Ovary (tissue), 10 donors: ENCODE data around the gene NR1H4. TPM values are rescaled to one million over a fixed set of nuclear protein-coding genes. Genes with fewer than 3 reads are reported as not detected.
A peak's percentile ranks its signal among the peaks of the same experiment; 100 is the strongest.
"Not testable (repeated sequence)": the region's sequence is repeated elsewhere in the genome, so short reads cannot be mapped to it uniquely, and the experiment has no call there.

Experiments
- DNase-seq, 5 donors: peaks; one replicate each; pipeline ENCODE4 v3.0.0-alpha.2; 2019 to 2020
- H3K27ac ChIP-seq, 2 donors: fragments of 200-600 bp; one replicate each; pipeline versions ENCODE4 v1.5.1 to v1.8.0; 2019 to 2022
- H3K27me3 ChIP-seq: fragments of 200-600 bp; one replicate; pipeline ENCODE4 v1.8.0; 2022
- H3K36me3 ChIP-seq: fragments of 200-600 bp; sonication (generic); one replicate; pipeline ENCODE4 v1.5.1; 2019
- H3K4me1 ChIP-seq: one replicate; pipeline ENCODE4 v1.8.1; 2013; ENCODE audit warnings: mild to moderate bottlenecking, moderate library complexity; ENCODE audit not compliant: insufficient read depth
- H3K4me3 ChIP-seq: fragments of 200-600 bp; sonication (generic); one replicate; pipeline ENCODE4 v1.5.1; 2017
- H3K9me3 ChIP-seq, 2 donors: fragments of 200-600 bp in 1 of 2; sonication (generic) in 1 of 2; one replicate each; pipeline versions ENCODE4 v1.5.1 to v1.8.1; 2013 to 2019; ENCODE audit warnings: mild to moderate bottlenecking in 1 of 2, moderate library complexity in 1 of 2
- EP300 ChIP-seq: sonication (generic); formaldehyde crosslinking; IDR thresholded peaks from one replicate; pipeline ENCODE4 v1.6.1; 2017; ENCODE audit warnings: antibody characterized with exemption
- POLR2A ChIP-seq: fragments of 450-650 bp; IDR thresholded peaks from one replicate; pipeline ENCODE4 v1.6.1; 2017; ENCODE audit warnings: antibody characterized with exemption, mild to moderate bottlenecking, moderate library complexity
- WGBS, 3 donors: extraction: QIAGEN DNeasy Blood & Tissue Kit in 1 of 3; methylation state at CpG; one replicate each; pipeline versions ENCODE4 v1.1.5 to v1.1.7; 2013 to 2017; 5-methylcytosine and 5-hydroxymethylcytosine counted together
- intact Hi-C, 4 donors: fragments of 100-400 bp; cut with DNase I; formaldehyde crosslinking; loops; one replicate each; pipeline versions ENCODE4 v1.11.0 to v1.15.1; 2022 to 2023
- long read RNA-seq, 3 donors: library from polyadenylated mRNA in 2 of 3; unstranded in 2 of 3; transcript quantifications; one replicate each; pipeline ENCODE4 v2.0.0 and lab custom pipeline, GENCODE V29; 2021 to 2026
- polyA plus RNA-seq, 2 donors: library from polyadenylated mRNA; stranded (reverse); fragments of 200-250 nt in 1 of 2; fragments of 350-450 nt in 1 of 2; fragmentation: Illumina TruSeq in 1 of 2; extraction: RNeasy Lipid Tissue Mini Kit (QIAGEN cat#74804) in 1 of 2; gene quantifications; one replicate each; pipeline ENCODE4 v1.2.3, GENCODE V29; 2013 to 2014
- total RNA-seq, 7 donors: library from RNA; depleted of rRNA in 2 of 7; stranded (reverse); fragments of >200 nt in 2 of 7; fragmentation: NEBNext Ultra II Directional in 3 of 7; extraction: Animal tissue kit (Norgen Biotek cat#: 25700) in 3 of 7; gene quantifications; one replicate each; pipeline versions ENCODE4 v1.1.0 to v1.2.4, GENCODE V29; 2016 to 2023
- TF ChIP-seq, protein P1 (sequence below), 3 donors: fragments of 450-650 bp in 2 of 3; fragments of 200-600 bp in 1 of 3; IDR thresholded peaks; one replicate each; pipeline versions ENCODE4 v1.5.1 to v1.8.0; 2016 to 2022; ENCODE audit warnings: antibody characterized with exemption in 3 of 3, mild to moderate bottlenecking in 1 of 3
- donor health status: DM: no; HTN: no; CAD: no; lungs with moderate emphysema.
- donor health status: DM: no; HTN: no; CAD: no.
- donor health status: Bipolar disorder and iron deficiency.
- donor health status: DM: yes; HTN: yes; CAD: no.
- donor health status: DM: no; HTN: no; CAD: no.
- donor health status: DM: yes; HTN: yes; CAD: no.

NR1H4 gene
- total RNA-seq, result 10 to 100 TPM in 5 of 7 donors, 1 to 10 TPM in 2; 8.8 to 26.2 (median 16.8) TPM
- 10 to 100 TPM in 1 of 2 donors, 1 to 10 TPM in 1; 9.1 to 15.2 TPM for polyA plus RNA-seq
- long read RNA-seq, donor 1, transcript NR1H4-203 (11 exons, 1,778 nt), result minor isoform, 11 of 35 reads
- long read RNA-seq, donor 1, transcript NR1H4-206 (11 exons, 2,884 nt), result major isoform, 13 of 35 reads
- long read RNA-seq, donor 1, partial matches to known transcripts, result 5 of 35 reads
- long read RNA-seq, donor 1, other reads (novel, unspliced or antisense), result 4 of 35 reads
- long read RNA-seq, donor 2, transcript NR1H4-206 (11 exons, 2,884 nt), result major isoform, 8 of 11 reads
- long read RNA-seq, donor 2, partial matches to known transcripts, result 0 of 11 reads
- long read RNA-seq, donor 2, other reads (novel, unspliced or antisense), result 0 of 11 reads
- long read RNA-seq, donor 3, partial matches to known transcripts, result 0 of 7 reads
- long read RNA-seq, donor 3, other reads (novel, unspliced or antisense), result 2 of 7 reads

DNA sequence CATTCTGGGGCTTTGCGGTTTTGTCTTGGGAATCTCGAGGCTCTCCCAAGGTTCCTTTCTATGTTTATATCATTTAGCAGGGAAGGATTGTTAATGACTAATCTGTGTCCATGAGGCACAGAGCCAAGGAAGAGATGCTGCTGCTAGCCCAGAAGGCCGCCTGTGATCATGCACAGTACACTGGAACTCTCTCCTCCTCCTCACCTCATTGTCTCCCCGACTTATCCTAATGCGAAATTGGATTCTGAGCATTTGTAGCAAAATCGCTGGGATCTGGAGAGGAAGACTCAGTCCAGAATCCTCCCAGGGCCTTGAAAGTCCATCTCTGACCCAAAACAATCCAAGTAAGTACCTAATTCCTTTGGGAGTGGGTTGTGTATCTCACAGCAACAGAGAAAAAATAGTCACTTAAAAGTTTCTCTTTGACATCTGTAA lies at the start of gene NR1H4:
TSS of gene NR1H4 (plus strand) at position 151 of the 435 bp plus-strand sequence. CDS start 19,458 bp downstream, outside the sequence.
- H3K4me1 ChIP-seq, result peaks cover 9% of the 10 kb centered on the region
- no peaks in the 10 kb centered on the region for H3K9me3 ChIP-seq
- intact Hi-C loops, result no loop called here
- H3K36me3 ChIP-seq, result no peaks in the 10 kb centered on the region
- DNase-seq, result peak; percentile 55 to 76 (median 69)
- 2 to 20% (median 6%) methylated on average over 6 of the region's 6 CpGs for WGBS, 3 donors
- TF ChIP-seq POLR2A, result peak; percentile 20
- TF ChIP-seq, protein P1, sequence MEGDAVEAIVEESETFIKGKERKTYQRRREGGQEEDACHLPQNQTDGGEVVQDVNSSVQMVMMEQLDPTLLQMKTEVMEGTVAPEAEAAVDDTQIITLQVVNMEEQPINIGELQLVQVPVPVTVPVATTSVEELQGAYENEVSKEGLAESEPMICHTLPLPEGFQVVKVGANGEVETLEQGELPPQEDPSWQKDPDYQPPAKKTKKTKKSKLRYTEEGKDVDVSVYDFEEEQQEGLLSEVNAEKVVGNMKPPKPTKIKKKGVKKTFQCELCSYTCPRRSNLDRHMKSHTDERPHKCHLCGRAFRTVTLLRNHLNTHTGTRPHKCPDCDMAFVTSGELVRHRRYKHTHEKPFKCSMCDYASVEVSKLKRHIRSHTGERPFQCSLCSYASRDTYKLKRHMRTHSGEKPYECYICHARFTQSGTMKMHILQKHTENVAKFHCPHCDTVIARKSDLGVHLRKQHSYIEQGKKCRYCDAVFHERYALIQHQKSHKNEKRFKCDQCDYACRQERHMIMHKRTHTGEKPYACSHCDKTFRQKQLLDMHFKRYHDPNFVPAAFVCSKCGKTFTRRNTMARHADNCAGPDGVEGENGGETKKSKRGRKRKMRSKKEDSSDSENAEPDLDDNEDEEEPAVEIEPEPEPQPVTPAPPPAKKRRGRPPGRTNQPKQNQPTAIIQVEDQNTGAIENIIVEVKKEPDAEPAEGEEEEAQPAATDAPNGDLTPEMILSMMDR (IDR thresholded peaks at IDR 0.05), result no peak
- no peak for TF ChIP-seq EP300
- H3K27ac ChIP-seq, result peak within 1 kb of the TSS in 1 of 2 donors; percentile 65
- no peaks in the 10 kb centered on the region for H3K27me3 ChIP-seq
- no peak within 1 kb of the TSS for H3K4me3 ChIP-seq

DNA sequence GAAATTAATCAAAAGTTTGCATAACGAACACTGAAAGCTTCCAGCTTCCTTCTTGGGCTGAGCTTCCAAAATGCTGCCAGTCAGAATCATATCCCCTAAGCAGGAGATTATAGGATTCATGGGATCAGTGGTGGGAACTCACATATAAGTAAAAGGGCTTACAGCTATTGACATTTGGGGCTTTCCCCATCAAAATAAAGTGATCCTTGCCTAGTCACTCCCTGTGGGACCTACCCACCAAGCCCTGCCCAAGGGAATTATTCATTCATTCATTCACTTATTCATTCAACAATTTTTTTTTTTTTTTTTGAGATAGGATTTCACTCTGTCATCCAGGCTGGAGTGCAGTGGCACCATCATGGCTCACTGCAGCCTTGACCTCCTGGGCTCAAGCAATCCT lies 47.5 kb upstream of the NR1H4 start:
- WGBS, 3 donors, result 44 to 59% (median 50%) methylated on average over 1 of the region's 1 CpG
- Histone ChIP-seq H3K27me3 (no peaks in the 10 kb centered on the region), H3K4me3 (no peak overlapping the region), H3K4me1 (no peaks in the 10 kb centered on the region), H3K27ac (no peak overlapping the region), H3K36me3 (no peaks in the 10 kb centered on the region), H3K9me3 (no peaks in the 10 kb centered on the region)
- no peak for DNase-seq
- TF ChIP-seq EP300 (no peak), POLR2A (no peak)
- TF ChIP-seq, protein P1 (IDR thresholded peaks at IDR 0.05), result no peak
- intact Hi-C loops, result no loop called here

DNA sequence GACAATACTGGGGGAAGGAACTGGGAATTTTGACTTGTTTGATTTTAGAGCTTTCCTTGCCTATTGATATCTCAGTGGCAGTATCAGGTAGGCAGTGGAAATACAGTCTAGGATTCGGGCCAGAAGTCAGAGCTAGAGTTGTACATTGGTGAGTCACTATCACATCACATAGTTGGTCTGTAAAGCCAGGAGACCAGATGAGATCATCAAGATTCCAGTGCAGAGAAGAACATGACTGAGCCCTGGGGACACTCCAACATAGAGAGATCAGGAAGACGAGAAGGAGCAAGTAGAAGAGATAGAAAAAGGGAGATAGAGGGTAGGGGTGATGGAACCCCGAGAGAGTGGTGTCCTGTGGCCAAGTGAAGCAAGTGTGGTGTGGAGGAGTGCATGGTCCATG lies 46.6 kb upstream of the NR1H4 start:
- no peak for DNase-seq
- intact Hi-C loops, result no loop called here
- no peaks in the 10 kb centered on the region for H3K27me3 ChIP-seq
- H3K36me3 ChIP-seq, result no peaks in the 10 kb centered on the region
- no peak overlapping the region for H3K4me3 ChIP-seq
- TF ChIP-seq, protein P1 (IDR thresholded peaks at IDR 0.05), result no peak
- TF ChIP-seq POLR2A (no peak), EP300 (no peak)
- WGBS, 3 donors, result 71 to 88% (median 80%) methylated on average over 3 of the region's 3 CpGs
- no peaks in the 10 kb centered on the region for H3K4me1 ChIP-seq
- no peak overlapping the region for H3K27ac ChIP-seq
- no peaks in the 10 kb centered on the region for H3K9me3 ChIP-seq

DNA sequence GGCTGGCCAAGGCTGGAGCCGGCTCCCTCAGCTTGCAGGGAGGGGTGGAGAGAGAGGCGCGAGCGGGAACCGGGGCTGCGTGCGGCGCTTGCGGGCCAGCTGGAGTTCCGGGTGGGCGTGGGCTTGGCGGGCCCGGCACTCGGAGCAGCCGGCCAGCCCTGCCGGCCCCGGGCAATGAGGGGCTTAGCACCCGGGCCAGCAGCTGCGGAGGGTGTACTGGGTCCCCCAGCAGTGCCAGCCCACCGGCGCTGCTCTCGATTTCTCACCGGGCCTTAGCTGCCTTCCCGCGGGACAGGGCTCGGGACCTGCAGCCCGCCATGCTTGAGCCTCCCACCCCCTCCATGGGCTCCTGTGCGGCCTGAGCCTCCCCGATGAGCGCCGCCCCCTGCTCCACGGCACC lies 43.4 kb upstream of the NR1H4 start:
- H3K36me3 ChIP-seq, H3K4me3 ChIP-seq, H3K27ac ChIP-seq, H3K27me3 ChIP-seq, intact Hi-C loops, H3K4me1 ChIP-seq, H3K9me3 ChIP-seq, DNase-seq: not testable (repeated sequence)
- 97 to 98% (median 97%) methylated on average over 29 to 32 of the region's 32 CpGs for WGBS, 3 donors

DNA sequence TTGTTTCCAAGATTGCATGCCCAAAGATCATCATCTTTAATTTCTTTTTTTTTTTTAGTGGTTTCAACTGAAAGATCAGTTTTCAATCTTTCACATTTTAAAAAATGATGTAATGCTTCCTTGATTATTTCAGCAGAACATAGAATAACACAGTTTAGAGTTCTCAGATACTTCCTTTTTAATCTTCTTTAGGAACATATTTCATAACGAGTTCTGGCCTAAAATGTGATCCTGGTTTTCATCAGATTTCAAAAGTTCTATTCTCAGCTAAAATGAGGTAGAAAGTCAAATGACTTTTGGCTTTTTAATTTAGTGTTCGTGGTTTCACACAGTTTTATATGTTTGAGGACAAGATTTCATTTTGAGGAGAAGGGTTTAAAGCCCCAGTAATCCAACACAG lies 40.0 kb upstream of the NR1H4 start:
- Histone ChIP-seq H3K36me3 (no peaks in the 10 kb centered on the region), H3K9me3 (no peaks in the 10 kb centered on the region), H3K27ac (no peak overlapping the region), H3K4me1 (no peaks in the 10 kb centered on the region), H3K4me3 (no peak overlapping the region), H3K27me3 (no peaks in the 10 kb centered on the region)
- WGBS, 3 donors, result 46 to 57% (median 48%) methylated on average over 2 of the region's 2 CpGs
- no peak for DNase-seq
- intact Hi-C loops, result no loop called here
- TF ChIP-seq EP300 (no peak), POLR2A (no peak)
- TF ChIP-seq, protein P1 (IDR thresholded peaks at IDR 0.05), result no peak
